Measurements from ENCODE around the gene RIC8B. TPM values are rescaled to one million over a fixed set of nuclear protein-coding genes. Genes with fewer than 3 reads are reported as not detected.

The RIC8B gene, protein sequence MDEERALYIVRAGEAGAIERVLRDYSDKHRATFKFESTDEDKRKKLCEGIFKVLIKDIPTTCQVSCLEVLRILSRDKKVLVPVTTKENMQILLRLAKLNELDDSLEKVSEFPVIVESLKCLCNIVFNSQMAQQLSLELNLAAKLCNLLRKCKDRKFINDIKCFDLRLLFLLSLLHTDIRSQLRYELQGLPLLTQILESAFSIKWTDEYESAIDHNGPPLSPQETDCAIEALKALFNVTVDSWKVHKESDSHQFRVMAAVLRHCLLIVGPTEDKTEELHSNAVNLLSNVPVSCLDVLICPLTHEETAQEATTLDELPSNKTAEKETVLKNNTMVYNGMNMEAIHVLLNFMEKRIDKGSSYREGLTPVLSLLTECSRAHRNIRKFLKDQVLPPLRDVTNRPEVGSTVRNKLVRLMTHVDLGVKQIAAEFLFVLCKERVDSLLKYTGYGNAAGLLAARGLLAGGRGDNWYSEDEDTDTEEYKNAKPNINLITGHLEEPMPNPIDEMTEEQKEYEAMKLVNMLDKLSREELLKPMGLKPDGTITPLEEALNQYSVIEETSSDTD
- 7.1 and 14.0 TPM in 2 replicates for total RNA-seq

DNA sequence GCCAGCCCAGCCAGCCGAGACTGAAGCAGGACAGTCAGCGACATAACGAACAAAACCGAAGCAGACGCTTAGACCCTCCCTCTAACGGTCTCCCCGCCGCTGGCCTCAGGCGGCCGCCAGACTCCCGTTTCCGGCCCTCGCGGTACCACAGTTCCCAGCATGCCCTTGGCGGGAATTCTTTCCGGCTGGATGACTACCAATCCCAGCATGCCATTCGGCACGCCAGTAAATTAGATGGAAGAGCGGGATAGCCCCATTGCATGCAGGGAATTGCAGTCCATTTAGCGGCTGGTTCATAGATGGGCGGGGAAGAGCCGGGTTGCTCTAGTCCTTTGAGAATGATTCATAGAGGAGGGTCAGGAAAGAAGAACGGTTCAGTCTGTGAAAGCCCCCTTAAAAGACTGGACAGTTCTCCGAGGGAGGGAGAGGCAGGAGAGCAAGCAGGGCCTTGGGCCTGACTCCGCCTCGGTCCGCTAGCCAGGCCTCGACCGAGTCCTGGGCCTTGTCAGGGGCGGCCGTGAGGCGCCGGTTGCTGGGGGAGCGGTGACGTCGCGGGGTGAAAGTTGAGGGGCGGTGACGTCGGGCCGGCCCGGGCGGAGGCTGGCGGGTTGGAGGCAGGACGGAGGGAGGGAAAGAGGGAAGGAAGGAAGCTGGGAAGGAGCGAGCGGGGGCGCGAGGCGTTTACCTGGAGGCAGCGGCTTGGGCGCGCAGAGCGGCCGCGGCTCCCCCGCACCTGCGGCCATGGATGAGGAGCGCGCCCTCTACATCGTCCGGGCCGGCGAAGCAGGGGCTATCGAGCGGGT is at the start of gene RIC8B:
Gene RIC8B, plus strand, starts transcription at position 678 of the 803 bp plus-strand sequence. Its CDS starts 64 bp downstream, at position 742.

Other genes starting within 250 kb of the RIC8B start
- gene RFX4, start 191.7 kb upstream of the RIC8B start, total RNA-seq = not detected in 2 replicates
- gene TMEM263, start 181.2 kb downstream of the RIC8B start, total RNA-seq = 80.2 and 98.1 TPM in 2 replicates
- gene MTERF2, start 212.5 kb downstream of the RIC8B start, total RNA-seq = 5.5 and 11.1 TPM in 2 replicates